Small intestine (tissue), 7 donors: ENCODE measurements around the gene NHLRC4. TPM values are rescaled to one million over a fixed set of nuclear protein-coding genes. Genes with fewer than 3 reads are reported as not detected.

Source experiments
- DNase-seq, 2 donors: peaks; one replicate each; pipeline versions ENCODE4 v3.0.0 to v3.0.0-alpha.2; 2013
- FAIRE-seq: peaks from 2 replicates; lab custom pipeline; 2012; peaks lifted over from hg19 to GRCh38; lab: Jason Lieb, UNC
- H3K27ac ChIP-seq, 3 donors: one replicate each; pipeline ENCODE4 v1.5.1; 2013; ENCODE audit warnings: low read length in 2 of 3, mild to moderate bottlenecking in 2 of 3, control low read depth in 1 of 3, inconsistent platforms in 1 of 3, low read depth in 1 of 3, moderate library complexity in 1 of 3
- H3K27me3 ChIP-seq, 3 donors: one replicate each; pipeline ENCODE4 v1.6.1; 2013; ENCODE audit warnings: low read length in 3 of 3, inconsistent platforms in 1 of 3; ENCODE audit not compliant: control insufficient read depth in 3 of 3, insufficient read depth in 3 of 3
- H3K36me3 ChIP-seq, 3 donors: one replicate each; pipeline ENCODE4 v1.6.1; 2013; ENCODE audit warnings: low read length in 3 of 3, inconsistent platforms in 1 of 3, low read depth in 1 of 3, mild to moderate bottlenecking in 1 of 3, moderate library complexity in 1 of 3; ENCODE audit not compliant: control insufficient read depth in 3 of 3, insufficient read depth in 2 of 3
- H3K4me1 ChIP-seq, 3 donors: one replicate each; pipeline ENCODE4 v1.6.1; 2013; ENCODE audit warnings: low read length in 2 of 3, inconsistent platforms in 1 of 3, low read depth in 1 of 3, mild to moderate bottlenecking in 1 of 3, moderate library complexity in 1 of 3; ENCODE audit not compliant: control insufficient read depth in 3 of 3, insufficient read depth in 2 of 3
- H3K4me3 ChIP-seq, 3 donors: one replicate each; pipeline ENCODE4 v1.5.1; 2013; ENCODE audit warnings: low read length in 3 of 3, control low read depth in 1 of 3, inconsistent platforms in 1 of 3, low read depth in 1 of 3, mild to moderate bottlenecking in 1 of 3, moderate library complexity in 1 of 3
- H3K9me3 ChIP-seq, 2 donors: one replicate each; pipeline ENCODE4 v1.6.1; 2013; ENCODE audit warnings: low read depth in 1 of 2, low read length in 1 of 2; ENCODE audit not compliant: control insufficient read depth in 2 of 2, insufficient read depth in 1 of 2
- WGBS, 3 donors: extraction: QIAGEN DNeasy Blood & Tissue Kit; methylation state at CpG; one replicate each; pipeline ENCODE4 v1.1.7; 2013; 5-methylcytosine and 5-hydroxymethylcytosine counted together
- polyA plus RNA-seq, 4 donors: library from polyadenylated mRNA; stranded (reverse) in 3 of 4; unstranded in 1 of 4; fragments of 200-250 nt in 3 of 4; fragments of 120-200 nt in 1 of 4; gene quantifications; one replicate each; pipeline versions ENCODE4 v1.2.1 to v1.2.3, GENCODE V29; 2013
- donor health status: healthy with polysubstance abuse.
- donor health status: control.
- donor health status: control.
- donor health status: Bipolar disorder and iron deficiency.
- donor health status: healthy.

Gene NHLRC4
- polyA plus RNA-seq, 4 donors: 0.45 to 2.2 (median 0.79) TPM; not detected in 1

- no peak for DNase-seq
- no peak for FAIRE-seq
- no peak overlapping the region for H3K4me3 ChIP-seq
- H3K4me1 ChIP-seq: peaks cover 4 to 40% (median 13%) of the 10 kb centered on the region in 3 donors
- H3K9me3 ChIP-seq: no peaks in the 10 kb centered on the region
- H3K27me3 ChIP-seq: peaks cover 5 to 22% (median 16%) of the 10 kb centered on the region in 3 donors
- H3K36me3 ChIP-seq: no peaks in the 10 kb centered on the region
- H3K27ac ChIP-seq: no peak overlapping the region
- WGBS, 3 donors: 59 to 62% (median 62%) methylated on average over 34 to 35 of the region's 35 CpGs
Measured at GRCh38 chr16:565419-566330, 1.1 kb upstream of the NHLRC4 start.

- DNase-seq: peak in 1 of 2 donors; percentile 55
- Histone ChIP-seq H3K9me3 (no peaks in the 10 kb centered on the region), H3K27me3 (peaks cover 0 to 4% (median 2%) of the 10 kb centered on the region in 3 donors), H3K4me1 (peaks cover 4 to 40% (median 13%) of the 10 kb centered on the region in 3 donors), H3K27ac (peak overlapping the region in 2 of 3 donors; percentile 65 to 73), H3K36me3 (peaks cover 0 to 9% (median 0%) of the 10 kb centered on the region in 3 donors), H3K4me3 (peak overlapping the region in 1 of 3 donors; percentile 18)
- 68 to 86% (median 75%) methylated on average over 34 to 35 of the region's 35 CpGs for WGBS, 3 donors
- no peak for FAIRE-seq
Measured at GRCh38 chr16:567373-568256, 810 bp downstream of the NHLRC4 start.

GRCh38 chr16:568401-569258 is 1.8 kb downstream of the NHLRC4 start:
- Histone ChIP-seq H3K9me3 (no peaks in the 10 kb centered on the region), H3K27ac (peak overlapping the region in 1 of 3 donors; percentile 64), H3K27me3 (peaks cover 0 to 4% (median 0%) of the 10 kb centered on the region in 3 donors), H3K4me1 (peaks cover 4 to 40% (median 13%) of the 10 kb centered on the region in 3 donors), H3K36me3 (peaks cover 0 to 18% (median 0%) of the 10 kb centered on the region in 3 donors), H3K4me3 (peak overlapping the region in 1 of 3 donors; percentile 59)
- DNase-seq (peak in 1 of 2 donors; percentile 53), FAIRE-seq (no peak)
- WGBS, 3 donors: 28 to 63% (median 41%) methylated on average over 8 to 11 of the region's 11 CpGs

- H3K9me3 ChIP-seq: no peaks in the 10 kb centered on the region
- FAIRE-seq (no peak), DNase-seq (peak in 1 of 2 donors; percentile 89)
- H3K4me1 ChIP-seq: peaks cover 4 to 40% (median 13%) of the 10 kb centered on the region in 3 donors
- H3K36me3 ChIP-seq: peaks cover 0 to 28% (median 0%) of the 10 kb centered on the region in 3 donors
- H3K4me3 ChIP-seq: peak within 1 kb of the TSS; percentile 63 to 93 (median 68)
- WGBS, 3 donors: 2 to 4% (median 3%) methylated on average over 53 to 87 of the region's 87 CpGs
- peak within 1 kb of the TSS; percentile 39 to 64 (median 44) for H3K27ac ChIP-seq
- no peaks in the 10 kb centered on the region for H3K27me3 ChIP-seq
Measured at GRCh38 chr16:569445-570254, 2.8 kb downstream of the NHLRC4 start, which contains the start of gene PIGQ. TSS of gene PIGQ (plus strand) at chr16:569968. CDS start at chr16:574075, 4,107 bp downstream.

- H3K4me3 ChIP-seq: no peak overlapping the region
- FAIRE-seq: no peak
- peaks cover 4 to 14% (median 7%) of the 10 kb centered on the region in 3 donors for H3K4me1 ChIP-seq
- H3K36me3 ChIP-seq: peaks cover 0 to 57% (median 0%) of the 10 kb centered on the region in 3 donors
- no peaks in the 10 kb centered on the region for H3K9me3 ChIP-seq
- no peak for DNase-seq
- WGBS, 3 donors: 86 to 89% (median 88%) methylated on average over 27 of the region's 27 CpGs
- H3K27me3 ChIP-seq: no peaks in the 10 kb centered on the region
- no peak overlapping the region for H3K27ac ChIP-seq
Measured at GRCh38 chr16:572865-573650, 6.3 kb downstream of the NHLRC4 start.

- no peak for FAIRE-seq
- no peak for DNase-seq
- peaks cover under 1 to 2% (median 1%) of the 10 kb centered on the region in 3 donors for H3K4me1 ChIP-seq
- 86 to 92% (median 91%) methylated on average over 41 to 46 of the region's 46 CpGs for WGBS, 3 donors
- no peak overlapping the region for H3K27ac ChIP-seq
- H3K9me3 ChIP-seq: no peaks in the 10 kb centered on the region
- H3K36me3 ChIP-seq: peaks cover 0 to 63% (median 0%) of the 10 kb centered on the region in 3 donors
- no peak overlapping the region for H3K4me3 ChIP-seq
- no peaks in the 10 kb centered on the region for H3K27me3 ChIP-seq
Measured at GRCh38 chr16:574021-574760, 7.4 kb downstream of the NHLRC4 start.
